B cell (primary cell): ENCODE results near the gene LHFPL6. TPM values are rescaled to one million over a fixed set of nuclear protein-coding genes. Genes with fewer than 3 reads are reported as not detected.

ENCODE experiments used
- ATAC-seq: fragments of 200-7000 bp; cut with Tn5 transposase; one replicate; pipeline ENCODE4 v1.10.0; 2021; ENCODE audit warnings: low read depth, mild to moderate bottlenecking, moderate number of reproducible peaks, moderate library complexity
- CTCF ChIA-PET: fragments of 350-600 bp; sonication (Branson Sonifier 250); formaldehyde crosslinking; loops from one replicate; lab custom pipeline; 2021; ENCODE audit warnings: antibody characterized with exemption, inconsistent platforms; lab: Charles Lee
- POLR2A ChIA-PET: fragments of 350-600 bp; sonication (Branson Sonifier 250); formaldehyde crosslinking; loops from one replicate; lab custom pipeline; 2021; ENCODE audit warnings: antibody characterized with exemption; lab: Charles Lee
- DNase-seq: peaks from one replicate; pipeline ENCODE4 v3.0.0; 2013
- H2AFZ ChIP-seq: 2 replicates; pipeline ENCODE4 v1.6.1; 2012; ENCODE audit warnings: mild to moderate bottlenecking, low read depth, low read length; ENCODE audit not compliant: insufficient read depth, poor library complexity, severe bottlenecking
- H3K27ac ChIP-seq, 2 donors: 1 replicate in 1 of 2; 2 replicates in 1 of 2; pipeline ENCODE4 v1.5.1; 2012 to 2013; ENCODE audit warnings: low read length in 2 of 2, mild to moderate bottlenecking in 2 of 2, moderate library complexity in 1 of 2
- H3K27me3 ChIP-seq, 4 experiments: fragments of 200-600 bp in 1 of 4; sonication (generic) in 1 of 4; replicated peaks in 1 of 4; 1 replicate in 2 of 4; 2 replicates in 2 of 4; pipeline versions ENCODE4 v1.6.1 to v1.7.0; 2013 to 2016; ENCODE audit warnings: low read length in 3 of 4, mild to moderate bottlenecking in 2 of 4, mixed read lengths in 1 of 4, moderate library complexity in 1 of 4; ENCODE audit not compliant: insufficient read depth in 4 of 4, control insufficient read depth in 3 of 4; ENCODE audit errors: control extremely low read depth in 1 of 4
- H3K36me3 ChIP-seq, 2 experiments: replicated peaks in 1 of 2; 1 replicate in 1 of 2; 2 replicates in 1 of 2; pipeline versions ENCODE4 v1.6.1 to v1.7.1; 2013; ENCODE audit warnings: low read length in 1 of 2; ENCODE audit not compliant: insufficient read depth in 2 of 2, control insufficient read depth in 1 of 2; ENCODE audit errors: control extremely low read depth in 1 of 2, extremely low read depth in 1 of 2
- H3K4me1 ChIP-seq, 2 donors: fragments of 200-600 bp in 1 of 2; sonication (generic) in 1 of 2; 1 replicate in 1 of 2; 2 replicates in 1 of 2; pipeline versions ENCODE4 v1.5.1 to v1.6.1; 2013 to 2017; ENCODE audit warnings: low read length in 2 of 2; ENCODE audit not compliant: control insufficient read depth in 2 of 2, insufficient read depth in 2 of 2
- H3K4me2 ChIP-seq: replicated peaks from 2 replicates; pipeline ENCODE3; 2012; ENCODE audit warnings: mild to moderate bottlenecking, low read depth, low read length; ENCODE audit not compliant: poor library complexity, severe bottlenecking
- H3K4me3 ChIP-seq, 5 experiments: fragments of 200-600 bp in 1 of 5; sonication (generic) in 1 of 5; 1 replicate in 3 of 5; 2 replicates in 2 of 5; pipeline versions ENCODE4 v1.5.1 to v1.7.0; 2011 to 2016; ENCODE audit warnings: low read length in 4 of 5, mild to moderate bottlenecking in 4 of 5, low read depth in 2 of 5, control low read depth in 1 of 5, moderate library complexity in 1 of 5; ENCODE audit not compliant: insufficient read depth in 1 of 5; ENCODE audit errors: control extremely low read depth in 1 of 5, extremely low read depth in 1 of 5
- H3K79me2 ChIP-seq: fragments of 200-600 bp; sonication (generic); one replicate; pipeline ENCODE4 v1.6.0; 2016; ENCODE audit warnings: low read length; ENCODE audit not compliant: control insufficient read depth, insufficient read depth
- H3K9ac ChIP-seq: fragments of 200-600 bp; sonication (generic); 2 replicates; pipeline ENCODE4 v1.6.1; 2017; ENCODE audit warnings: mild to moderate bottlenecking, low read length, moderate library complexity
- H3K9me3 ChIP-seq, 3 donors: one replicate each; pipeline versions ENCODE4 v1.6.1 to v1.7.1; 2013; ENCODE audit warnings: low read length in 2 of 3; ENCODE audit not compliant: control insufficient read depth in 2 of 3, insufficient read depth in 1 of 3; ENCODE audit errors: control extremely low read depth in 1 of 3
- H4K20me1 ChIP-seq: 2 replicates; pipeline ENCODE4 v1.6.0; 2012; ENCODE audit warnings: mild to moderate bottlenecking, low read length; ENCODE audit not compliant: insufficient read depth, control insufficient read depth, poor library complexity, severe bottlenecking
- H3K27ac Mint-ChIP-seq: one replicate; pipeline ENCODE4 v1.8.0; 2021; ENCODE audit warnings: mixed read lengths
- H3K27me3 Mint-ChIP-seq: one replicate; pipeline ENCODE4 v1.8.0; 2021; ENCODE audit warnings: mixed read lengths
- H3K4me1 Mint-ChIP-seq: one replicate; pipeline ENCODE4 v1.8.0; 2021; ENCODE audit warnings: mixed read lengths
- H3K4me3 Mint-ChIP-seq: one replicate; pipeline ENCODE4 v1.8.0; 2021; ENCODE audit warnings: mixed read lengths
- H3K9me3 Mint-ChIP-seq: one replicate; pipeline ENCODE4 v1.8.0; 2022; ENCODE audit warnings: mixed read lengths; ENCODE audit not compliant: insufficient read depth
- EZH2 ChIP-seq: IDR thresholded peaks from 2 replicates; pipeline ENCODE4 v1.6.1; 2012; ENCODE audit warnings: borderline replicate concordance, low read depth, mild to moderate bottlenecking, moderate library complexity, low read length; ENCODE audit not compliant: insufficient read depth, poor library complexity, severe bottlenecking
- WGBS: methylation state at CpG from one replicate; pipeline ENCODE4 v1.1.5; 2013; ENCODE audit warnings: missing lambda C conversion rate; ENCODE audit not compliant: insufficient coverage; 5-methylcytosine and 5-hydroxymethylcytosine counted together
- intact Hi-C: fragments of 100-400 bp; cut with micrococcal nuclease; formaldehyde crosslinking; loops from one replicate; pipeline ENCODE4 v1.10.0; 2022
- polyA plus RNA-seq: library from polyadenylated mRNA; depleted of rRNA; stranded (reverse); fragments of >200 nt; gene quantifications from 2 replicates; pipeline ENCODE4 v1.2.3, GENCODE V29; 2012
- total RNA-seq, 2 donors: library from RNA; stranded (reverse); fragments of 120-200 nt in 1 of 2; gene quantifications; 1 replicate in 1 of 2; 2 replicates in 1 of 2; pipeline versions ENCODE4 v1.2.3 to v1.2.4, GENCODE V29; 2013 to 2022
- TF ChIP-seq, protein P1 (sequence below): fragments of 200-600 bp; IDR thresholded peaks from one replicate; pipeline ENCODE4 v1.8.0; 2022; ENCODE audit warnings: antibody characterized with exemption, mild to moderate bottlenecking

LHFPL6 gene
- total and polyA plus RNA-seq, 2 donors (not counting 1 experiment from before 2014, with no cell fraction given): 0.01 TPM; not detected in 1

DNA sequence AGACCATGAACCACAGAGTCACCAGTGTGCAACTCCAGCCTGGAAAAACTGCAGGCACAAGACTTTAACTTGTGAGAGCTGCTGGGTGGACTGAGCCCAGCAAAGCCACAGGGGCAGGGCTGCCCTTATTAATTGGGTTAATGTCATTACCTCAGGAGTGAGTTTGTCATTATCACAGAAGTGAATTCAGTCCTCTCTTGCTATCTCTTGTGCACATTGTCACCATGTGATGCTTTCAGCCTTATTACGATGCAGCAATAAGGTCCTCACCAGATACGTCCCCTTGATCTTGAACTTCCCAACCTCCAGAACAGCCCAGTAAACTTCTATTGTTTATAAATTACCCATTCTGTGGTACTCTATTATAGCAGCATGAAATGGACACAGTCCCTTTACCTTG, 158.1 kb downstream of the LHFPL6 start:
- no peaks in the 10 kb centered on the region for H4K20me1 ChIP-seq
- Mint-ChIP-seq H3K4me1 (no peaks in the 10 kb centered on the region), H3K27me3 (no peaks in the 10 kb centered on the region), H3K27ac (no peak overlapping the region), H3K4me3 (no peak overlapping the region), H3K9me3 (no peaks in the 10 kb centered on the region)
- ChIA-PET CTCF (no interaction called here), POLR2A (no interaction called here)
- H2AFZ ChIP-seq: no peak overlapping the region
- DNase-seq (no peak), ATAC-seq (no peak)
- no peaks in the 10 kb centered on the region for H3K36me3 ChIP-seq
- H3K4me1 ChIP-seq: no peaks in the 10 kb centered on the region
- H3K4me3 ChIP-seq: no peak overlapping the region
- intact Hi-C loops: no loop called here
- no peaks in the 10 kb centered on the region for H3K27me3 ChIP-seq
- no peak overlapping the region for H3K4me2 ChIP-seq
- no peaks in the 10 kb centered on the region for H3K79me2 ChIP-seq
- no peak overlapping the region for H3K27ac ChIP-seq
- H3K9ac ChIP-seq: no peak overlapping the region
- no peaks in the 10 kb centered on the region for H3K9me3 ChIP-seq
- TF ChIP-seq, protein P1, sequence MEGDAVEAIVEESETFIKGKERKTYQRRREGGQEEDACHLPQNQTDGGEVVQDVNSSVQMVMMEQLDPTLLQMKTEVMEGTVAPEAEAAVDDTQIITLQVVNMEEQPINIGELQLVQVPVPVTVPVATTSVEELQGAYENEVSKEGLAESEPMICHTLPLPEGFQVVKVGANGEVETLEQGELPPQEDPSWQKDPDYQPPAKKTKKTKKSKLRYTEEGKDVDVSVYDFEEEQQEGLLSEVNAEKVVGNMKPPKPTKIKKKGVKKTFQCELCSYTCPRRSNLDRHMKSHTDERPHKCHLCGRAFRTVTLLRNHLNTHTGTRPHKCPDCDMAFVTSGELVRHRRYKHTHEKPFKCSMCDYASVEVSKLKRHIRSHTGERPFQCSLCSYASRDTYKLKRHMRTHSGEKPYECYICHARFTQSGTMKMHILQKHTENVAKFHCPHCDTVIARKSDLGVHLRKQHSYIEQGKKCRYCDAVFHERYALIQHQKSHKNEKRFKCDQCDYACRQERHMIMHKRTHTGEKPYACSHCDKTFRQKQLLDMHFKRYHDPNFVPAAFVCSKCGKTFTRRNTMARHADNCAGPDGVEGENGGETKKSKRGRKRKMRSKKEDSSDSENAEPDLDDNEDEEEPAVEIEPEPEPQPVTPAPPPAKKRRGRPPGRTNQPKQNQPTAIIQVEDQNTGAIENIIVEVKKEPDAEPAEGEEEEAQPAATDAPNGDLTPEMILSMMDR: no peak
- TF ChIP-seq EZH2: no peak
- WGBS: 100% methylated on average over 1 of the region's 2 CpGs

DNA sequence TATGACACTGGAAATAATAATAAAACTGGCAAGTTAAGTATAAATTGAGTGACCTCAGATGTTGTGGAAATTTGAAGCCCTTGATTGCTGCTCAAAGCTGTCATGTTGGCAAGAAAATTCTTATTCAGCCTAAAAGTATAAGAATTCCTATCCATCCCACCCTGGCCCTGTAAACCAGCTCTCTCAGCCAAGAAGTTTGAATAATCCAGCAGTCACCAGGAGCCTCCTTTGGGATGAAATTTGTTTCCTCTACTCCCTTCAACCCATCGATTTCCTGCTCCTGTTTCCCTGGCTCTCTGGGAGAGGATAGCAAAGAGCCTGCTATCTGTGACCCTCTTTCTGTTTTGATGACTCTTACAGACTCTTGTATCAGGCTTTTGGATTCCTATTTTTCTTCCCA, 169.3 kb downstream of the LHFPL6 start:
- no peak overlapping the region for H3K27ac Mint-ChIP-seq
- ChIA-PET CTCF (no interaction called here), POLR2A (no interaction called here)
- no peak overlapping the region for H3K4me2 ChIP-seq
- WGBS: no CpG with 5 or more reads among the region's 1 CpG
- H4K20me1 ChIP-seq: no peaks in the 10 kb centered on the region
- H3K9me3 Mint-ChIP-seq: no peaks in the 10 kb centered on the region
- no peaks in the 10 kb centered on the region for H3K4me1 ChIP-seq
- ATAC-seq: no peak
- no peak overlapping the region for H3K4me3 ChIP-seq
- no peaks in the 10 kb centered on the region for H3K27me3 ChIP-seq
- H3K9me3 ChIP-seq: peaks cover 0 to 13% (median 8%) of the 10 kb centered on the region in 3 donors
- no peak overlapping the region for H3K4me3 Mint-ChIP-seq
- H3K27ac ChIP-seq: no peak overlapping the region
- no peak for TF ChIP-seq EZH2
- TF ChIP-seq, protein P1: no peak
- H3K36me3 ChIP-seq: no peaks in the 10 kb centered on the region
- intact Hi-C loops: no loop called here
- no peak overlapping the region for H2AFZ ChIP-seq
- no peaks in the 10 kb centered on the region for H3K79me2 ChIP-seq
- peaks cover 5% of the 10 kb centered on the region for H3K27me3 Mint-ChIP-seq
- DNase-seq: no peak
- H3K9ac ChIP-seq: no peak overlapping the region
- no peaks in the 10 kb centered on the region for H3K4me1 Mint-ChIP-seq
